SU-DHL-6 (cell line): Measurements from ENCODE around the gene PCK2.

ENCODE experiments used
- H2AFZ ChIP-seq: fragments of 200-600 bp; sonication (generic); 2 replicates; pipeline ENCODE4 v1.6.1; 2014; ENCODE audit warnings: low read depth, mild to moderate bottlenecking, moderate library complexity, mixed read lengths, antibody characterized with exemption, low read length; ENCODE audit not compliant: severe bottlenecking
- H3F3A ChIP-seq: fragments of 200-600 bp; shearing (Covaris generic); 2 replicates; pipeline ENCODE4 v1.6.0; 2016; ENCODE audit warnings: antibody characterized with exemption, mild to moderate bottlenecking; ENCODE audit not compliant: insufficient read depth
- H3K27ac ChIP-seq: fragments of 200-600 bp; sonication (generic); 2 replicates; pipeline ENCODE4 v1.5.1; 2016; ENCODE audit warnings: low read depth, mild to moderate bottlenecking, low read length, moderate library complexity, mixed read lengths
- H3K27me3 ChIP-seq: fragments of 200-600 bp; sonication (generic), shearing (Covaris generic); 2 replicates; pipeline ENCODE4 v1.6.0; 2014; ENCODE audit warnings: mild to moderate bottlenecking, low read length
- H3K36me3 ChIP-seq: fragments of 200-600 bp; sonication (generic); 2 replicates; pipeline ENCODE4 v1.6.1; 2014; ENCODE audit warnings: mild to moderate bottlenecking, low read length, mixed read lengths
- H3K4me2 ChIP-seq: fragments of 300-600, 200-600 bp; shearing (Covaris generic), sonication (generic); 2 replicates; pipeline ENCODE4 v1.6.0; 2014; ENCODE audit warnings: low read length, low read depth, mild to moderate bottlenecking; ENCODE audit not compliant: poor library complexity, severe bottlenecking
- H3K4me3 ChIP-seq: fragments of 200-600 bp; sonication (generic); 2 replicates; pipeline ENCODE4 v1.5.1; 2014; ENCODE audit warnings: antibody characterized with exemption, low read length, mild to moderate bottlenecking, mixed read lengths; ENCODE audit not compliant: insufficient read depth, poor library complexity, severe bottlenecking
- H3K79me2 ChIP-seq: fragments of 200-600 bp; sonication (generic); 2 replicates; pipeline ENCODE4 v1.6.1; 2014; ENCODE audit warnings: mild to moderate bottlenecking, low read length, moderate library complexity; ENCODE audit not compliant: insufficient read depth
- H3K9ac ChIP-seq: fragments of 200-600 bp; sonication (generic); 2 replicates; pipeline ENCODE4 v1.7.0; 2014; ENCODE audit warnings: mild to moderate bottlenecking, low read length
- H3K9me2 ChIP-seq: fragments of 200-600 bp; sonication (generic); replicated peaks from 2 replicates; pipeline ENCODE4 v1.6.1; 2014; ENCODE audit warnings: low read length; ENCODE audit not compliant: insufficient read depth
- H3K9me3 ChIP-seq: fragments of 200-600 bp; sonication (generic); 2 replicates; pipeline ENCODE4 v1.6.1; 2014; ENCODE audit warnings: low read length, mixed read lengths; ENCODE audit not compliant: insufficient read depth
- H4K20me1 ChIP-seq: fragments of 200-600 bp; sonication (generic); 2 replicates; pipeline ENCODE4 v1.6.1; 2014; ENCODE audit warnings: low read depth, mild to moderate bottlenecking, antibody characterized with exemption, low read length, moderate library complexity, mixed read lengths
- CTCF ChIP-seq: fragments of 200-600 bp; sonication (generic); IDR thresholded peaks from one replicate; pipeline ENCODE4 v1.5.1; 2017; ENCODE audit warnings: antibody characterized with exemption, mild to moderate bottlenecking, low read length, moderate library complexity; ENCODE audit not compliant: insufficient read depth, poor library complexity, severe bottlenecking
- EZH2phosphoT487 ChIP-seq: fragments of 200-600 bp; sonication (generic), shearing (Covaris generic); conservative IDR thresholded peaks from 2 replicates; pipeline ENCODE4 v1.6.1; 2018; ENCODE audit warnings: mild to moderate bottlenecking, antibody characterized with exemption, low read length, moderate library complexity, mixed read lengths

The PCK2 gene

GRCh38 chr14:24108336-24108874 is 14.3 kb downstream of the PCK2 start:
- Histone ChIP-seq H3K4me3 (no peak overlapping the region), H3K9me2 (no peaks in the 10 kb centered on the region), H3K27ac (no peak overlapping the region), H3K79me2 (no peaks in the 10 kb centered on the region; the same call in 1 of the 2 replicates), H3K4me2 (peak overlapping the region; percentile 18), H3K27me3 (no peaks in the 10 kb centered on the region), H3F3A (peaks cover 16% of the 10 kb centered on the region; the same call in 1 of the 2 replicates), H4K20me1 (no peaks in the 10 kb centered on the region), H2AFZ (peak overlapping the region; percentile 37), H3K36me3 (peaks cover 4% of the 10 kb centered on the region; the same call in 1 of the 2 replicates), H3K9me3 (no peaks in the 10 kb centered on the region), H3K9ac (peak overlapping the region; percentile 22; the same call in 1 of the 2 replicates)
- no peak for TF ChIP-seq CTCF

GRCh38 chr14:24110060-24110459 is 15.9 kb downstream of the PCK2 start:
- H2AFZ ChIP-seq: no peak overlapping the region

GRCh38 chr14:24110523-24110922 is 16.4 kb downstream of the PCK2 start:
- no peak overlapping the region for H3K4me3 ChIP-seq
- H3K4me2 ChIP-seq: no peak overlapping the region
- H3K9ac ChIP-seq: no peak overlapping the region
- H3F3A ChIP-seq: peaks cover 16% of the 10 kb centered on the region; the same call in 1 of the 2 replicates
- H2AFZ ChIP-seq: no peak overlapping the region
- H3K27me3 ChIP-seq: no peaks in the 10 kb centered on the region
- no peak overlapping the region for H3K27ac ChIP-seq
- H4K20me1 ChIP-seq: no peaks in the 10 kb centered on the region
- TF ChIP-seq CTCF (no peak), EZH2phosphoT487 (no peak)
- no peaks in the 10 kb centered on the region for H3K9me2 ChIP-seq
- H3K9me3 ChIP-seq: no peaks in the 10 kb centered on the region
- peaks cover 3% of the 10 kb centered on the region; the same call in 1 of the 2 replicates for H3K79me2 ChIP-seq
- H3K36me3 ChIP-seq: no peaks in the 10 kb centered on the region

More at GRCh38 chr14:24110060-24110459, 15.9 kb downstream of the PCK2 start:
- H3K27me3 ChIP-seq: no peaks in the 10 kb centered on the region
- no peak overlapping the region for H3K4me2 ChIP-seq
- no peak overlapping the region for H3K27ac ChIP-seq
- no peaks in the 10 kb centered on the region for H3K9me3 ChIP-seq
- no peak overlapping the region for H3K9ac ChIP-seq
- no peak for TF ChIP-seq CTCF
- no peak for TF ChIP-seq EZH2phosphoT487
- no peaks in the 10 kb centered on the region for H4K20me1 ChIP-seq
- H3K36me3 ChIP-seq: no peaks in the 10 kb centered on the region
- H3K9me2 ChIP-seq: no peaks in the 10 kb centered on the region
- no peak overlapping the region for H3K4me3 ChIP-seq
- H3F3A ChIP-seq: peaks cover 16% of the 10 kb centered on the region; the same call in 1 of the 2 replicates
- H3K79me2 ChIP-seq: no peaks in the 10 kb centered on the region; the same call in 1 of the 2 replicates
